GM10266 (cell line): ENCODE results near the gene CCDC148.

Experiments used
- DNase-seq: peaks from one replicate; pipeline ENCODE4 v3.0.0; 2012; ENCODE audit errors: extremely low spot score
- TF ChIP-seq, protein P1 (sequence below): IDR thresholded peaks from 2 replicates; pipeline ENCODE4 v1.5.1; 2012; ENCODE audit warnings: mild to moderate bottlenecking, low read depth; ENCODE audit not compliant: control insufficient read depth, insufficient read depth; ENCODE audit errors: missing control alignments

Gene CCDC148

DNA sequence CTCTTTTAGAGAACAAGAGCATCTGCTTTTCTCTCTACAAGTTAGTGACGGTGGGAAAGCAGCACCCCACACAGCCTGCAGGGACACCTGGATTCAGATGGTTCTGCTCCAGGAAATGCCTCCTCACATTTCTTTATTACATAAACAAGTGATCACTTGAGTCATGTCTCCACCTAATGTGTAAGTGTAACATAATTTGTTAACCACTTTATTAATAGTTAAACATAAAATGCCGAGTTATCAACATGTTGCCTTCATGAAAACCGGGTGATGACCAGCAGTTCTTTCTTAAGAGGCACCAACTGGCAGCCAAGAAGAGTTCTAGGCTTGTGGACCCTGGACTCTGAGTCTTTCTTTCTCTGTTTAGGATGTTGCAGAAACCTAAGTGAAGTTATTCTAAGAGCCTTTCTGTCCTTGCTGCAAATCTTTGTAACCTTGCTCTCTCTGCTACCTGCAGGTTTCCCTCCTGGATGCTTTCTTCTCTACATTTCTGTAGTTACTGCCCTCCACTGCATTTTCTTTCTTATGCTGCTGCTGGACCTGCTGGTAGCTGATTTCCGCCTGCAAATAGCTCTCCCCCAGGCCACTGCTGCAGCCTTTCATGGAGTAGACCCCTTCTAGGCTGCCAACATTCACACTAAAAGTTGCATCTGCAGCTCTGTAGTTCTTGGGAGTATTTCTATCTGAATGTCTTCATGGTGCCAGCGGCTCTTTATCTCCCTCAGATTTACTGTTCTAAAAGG lies 330.6 kb downstream of the CCDC148 start:
- no peak for DNase-seq
- TF ChIP-seq, protein P1, sequence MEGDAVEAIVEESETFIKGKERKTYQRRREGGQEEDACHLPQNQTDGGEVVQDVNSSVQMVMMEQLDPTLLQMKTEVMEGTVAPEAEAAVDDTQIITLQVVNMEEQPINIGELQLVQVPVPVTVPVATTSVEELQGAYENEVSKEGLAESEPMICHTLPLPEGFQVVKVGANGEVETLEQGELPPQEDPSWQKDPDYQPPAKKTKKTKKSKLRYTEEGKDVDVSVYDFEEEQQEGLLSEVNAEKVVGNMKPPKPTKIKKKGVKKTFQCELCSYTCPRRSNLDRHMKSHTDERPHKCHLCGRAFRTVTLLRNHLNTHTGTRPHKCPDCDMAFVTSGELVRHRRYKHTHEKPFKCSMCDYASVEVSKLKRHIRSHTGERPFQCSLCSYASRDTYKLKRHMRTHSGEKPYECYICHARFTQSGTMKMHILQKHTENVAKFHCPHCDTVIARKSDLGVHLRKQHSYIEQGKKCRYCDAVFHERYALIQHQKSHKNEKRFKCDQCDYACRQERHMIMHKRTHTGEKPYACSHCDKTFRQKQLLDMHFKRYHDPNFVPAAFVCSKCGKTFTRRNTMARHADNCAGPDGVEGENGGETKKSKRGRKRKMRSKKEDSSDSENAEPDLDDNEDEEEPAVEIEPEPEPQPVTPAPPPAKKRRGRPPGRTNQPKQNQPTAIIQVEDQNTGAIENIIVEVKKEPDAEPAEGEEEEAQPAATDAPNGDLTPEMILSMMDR = no peak

DNA sequence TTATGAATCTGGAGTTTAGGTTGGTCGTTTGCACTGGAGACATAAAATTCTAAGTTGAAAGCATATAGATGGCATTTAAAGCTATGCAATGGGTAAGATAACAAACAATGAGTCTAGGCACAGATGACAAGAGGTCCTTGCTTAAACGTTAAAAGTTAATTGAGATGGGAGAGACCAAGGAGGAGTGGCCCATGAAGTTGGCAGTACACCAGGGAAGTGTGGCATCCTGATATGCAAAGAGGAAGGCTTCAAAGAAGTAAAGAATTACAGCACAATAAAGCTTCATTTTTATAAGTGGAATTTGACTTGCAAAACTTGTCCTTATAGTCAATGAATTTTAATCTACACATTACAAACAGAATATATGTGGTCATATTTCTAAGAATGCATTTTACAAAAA lies 331.7 kb downstream of the CCDC148 start:
- DNase-seq = no peak
- TF ChIP-seq, protein P1 = no peak
